Gastrocnemius medialis (tissue), 4 donors: ENCODE data around the gene GCLM. TPM values are rescaled to one million over a fixed set of nuclear protein-coding genes. Genes with fewer than 3 reads are reported as not detected.
"Not testable (repeated sequence)": the region's sequence is repeated elsewhere in the genome, so short reads cannot be mapped to it uniquely, and the experiment has no call there.

Experiments
- ATAC-seq, 2 donors: fragments of 150-250 bp; one replicate each; pipeline ENCODE4 v1.9.1; 2016
- DNase-seq, 2 donors: peaks; one replicate each; pipeline ENCODE4 v3.0.0-alpha.2; 2019
- H3K27ac ChIP-seq, 4 donors: fragments of 200-600 bp; sonication (generic); 1 replicate in 1 of 4; 2 replicates in 3 of 4; pipeline ENCODE4 v1.5.1; 2016 to 2018; ENCODE audit warnings: mild to moderate bottlenecking in 2 of 4, moderate library complexity in 1 of 4
- H3K27me3 ChIP-seq, 3 donors: fragments of 200-600 bp; sonication (generic) in 2 of 3; 1 replicate in 1 of 3; 2 replicates in 2 of 3; pipeline versions ENCODE4 v1.5.1 to v1.6.0; 2016 to 2019; ENCODE audit warnings: mild to moderate bottlenecking in 1 of 3, moderate library complexity in 1 of 3
- H3K36me3 ChIP-seq, 2 donors: fragments of 200-600 bp; sonication (generic) in 1 of 2; one replicate each; pipeline ENCODE4 v1.5.1; 2017 to 2018
- H3K4me1 ChIP-seq, 2 donors: fragments of 200-600 bp; sonication (generic) in 1 of 2; one replicate each; pipeline ENCODE4 v1.5.1; 2016 to 2017; ENCODE audit warnings: mild to moderate bottlenecking in 2 of 2
- H3K4me3 ChIP-seq, 4 donors: fragments of 200-600 bp; sonication (generic) in 3 of 4; 1 replicate in 1 of 4; 2 replicates in 3 of 4; pipeline ENCODE4 v1.5.1; 2016 to 2019; ENCODE audit warnings: mild to moderate bottlenecking in 2 of 4
- H3K9me3 ChIP-seq, 3 donors: fragments of 200-600 bp; sonication (generic) in 2 of 3; 1 replicate in 1 of 3; 2 replicates in 2 of 3; pipeline ENCODE4 v1.5.1; 2016 to 2019
- CTCF ChIP-seq, 5 experiments: fragments of 450-650 bp in 3 of 5; fragments of 200-600 bp in 2 of 5; sonication (generic) in 2 of 5; IDR thresholded peaks in 4 of 5; conservative IDR thresholded peaks in 1 of 5; 1 replicate in 4 of 5; 2 replicates in 1 of 5; pipeline ENCODE4 v1.5.1; 2016 to 2019; ENCODE audit warnings: antibody characterized with exemption in 5 of 5, mild to moderate bottlenecking in 3 of 5, moderate library complexity in 3 of 5
- POLR2A ChIP-seq, 2 donors: fragments of 450-650 bp; IDR thresholded peaks; one replicate each; pipeline ENCODE4 v1.6.1; 2017; ENCODE audit warnings: antibody characterized with exemption in 2 of 2, mild to moderate bottlenecking in 2 of 2, moderate library complexity in 2 of 2
- in situ Hi-C, 4 donors: fragments of 200-750 bp; cut with MboI; loops; one replicate each; pipeline versions ENCODE4 v1.15.0 to v1.8.0; 2017; ENCODE audit warnings: low sequenced_read_pairs in 4 of 4
- intact Hi-C: fragments of 100-400 bp; cut with DNase I; formaldehyde crosslinking; loops from one replicate; pipeline ENCODE4 v1.15.1; 2023; ENCODE audit warnings: low total_unique reads
- total RNA-seq, 4 donors: library from RNA; depleted of rRNA; stranded (reverse); fragments of >200 nt; gene quantifications; one replicate each; pipeline versions ENCODE4 v1.1.0 to v1.2.3, GENCODE V29; 2016

The GCLM gene
- total RNA-seq, 4 donors from 2014 or later = 20.9 to 26.7 (median 24.1) TPM

GRCh38 chr1:93938461-93939145 lies 29.4 kb upstream of the GCLM start:
- no peaks in the 10 kb centered on the region for H3K4me1 ChIP-seq
- ATAC-seq = no peak
- H3K27me3 ChIP-seq = no peaks in the 10 kb centered on the region
- H3K9me3 ChIP-seq = peaks cover 0 to 8% (median 0%) of the 10 kb centered on the region in 3 donors
- in situ Hi-C loops = no loop called here
- intact Hi-C loops = no loop called here
- no peak for DNase-seq
- no peaks in the 10 kb centered on the region for H3K36me3 ChIP-seq
- TF ChIP-seq CTCF (IDR thresholded peaks at IDR 0.05 in 4 of 5, conservative IDR thresholded peaks at IDR 0.05 in 1 of 5) (no peak), POLR2A (IDR thresholded peaks at IDR 0.05) (no peak)
- H3K4me3 ChIP-seq = no peak overlapping the region
- no peak overlapping the region for H3K27ac ChIP-seq

GRCh38 chr1:93937997-93938396 lies 28.8 kb upstream of the GCLM start:
- no peaks in the 10 kb centered on the region for H3K4me1 ChIP-seq
- ATAC-seq (no peak), DNase-seq (no peak)
- intact Hi-C loops = no loop called here
- no peak for TF ChIP-seq POLR2A (IDR thresholded peaks at IDR 0.05)
- TF ChIP-seq CTCF (IDR thresholded peaks at IDR 0.05 in 4 of 5, conservative IDR thresholded peaks at IDR 0.05 in 1 of 5) = no peak
- H3K27me3 ChIP-seq = no peaks in the 10 kb centered on the region
- in situ Hi-C loops = no loop called here
- H3K4me3 ChIP-seq = no peak overlapping the region
- H3K27ac ChIP-seq = no peak overlapping the region
- peaks cover 0 to 8% (median 0%) of the 10 kb centered on the region in 3 donors for H3K9me3 ChIP-seq
- no peaks in the 10 kb centered on the region for H3K36me3 ChIP-seq

GRCh38 chr1:93925206-93925605 lies 16.0 kb upstream of the GCLM start:
- Histone ChIP-seq H3K4me1 (no peaks in the 10 kb centered on the region), H3K4me3 (no peak overlapping the region), H3K27me3 (no peaks in the 10 kb centered on the region), H3K27ac (no peak overlapping the region), H3K36me3 (no peaks in the 10 kb centered on the region), H3K9me3 (no peaks in the 10 kb centered on the region)
- no peak for ATAC-seq
- DNase-seq = no peak
- in situ Hi-C loops = no loop called here
- intact Hi-C loops = no loop called here
- no peak for TF ChIP-seq CTCF (IDR thresholded peaks at IDR 0.05 in 4 of 5, conservative IDR thresholded peaks at IDR 0.05 in 1 of 5)
- TF ChIP-seq POLR2A (IDR thresholded peaks at IDR 0.05) = no peak

GRCh38 chr1:93919780-93920179 lies 10.6 kb upstream of the GCLM start:
- intact Hi-C loops = no loop called here
- Histone ChIP-seq H3K4me1 (no peaks in the 10 kb centered on the region), H3K27ac (no peak overlapping the region), H3K27me3 (no peaks in the 10 kb centered on the region), H3K4me3 (no peak overlapping the region), H3K9me3 (no peaks in the 10 kb centered on the region), H3K36me3 (no peaks in the 10 kb centered on the region)
- no peak for ATAC-seq
- no peak for TF ChIP-seq POLR2A (IDR thresholded peaks at IDR 0.05)
- TF ChIP-seq CTCF (IDR thresholded peaks at IDR 0.05 in 4 of 5, conservative IDR thresholded peaks at IDR 0.05 in 1 of 5) = no peak
- DNase-seq = no peak
- in situ Hi-C loops = no loop called here

GRCh38 chr1:93917302-93917701 lies 8.1 kb upstream of the GCLM start:
- intact Hi-C loops (no loop called here), in situ Hi-C loops (no loop called here)
- Histone ChIP-seq H3K36me3 (no peaks in the 10 kb centered on the region), H3K4me3 (no peak overlapping the region), H3K4me1 (no peaks in the 10 kb centered on the region), H3K27ac (no peak overlapping the region), H3K9me3 (no peaks in the 10 kb centered on the region), H3K27me3 (no peaks in the 10 kb centered on the region)
- TF ChIP-seq POLR2A (IDR thresholded peaks at IDR 0.05) = no peak
- TF ChIP-seq CTCF (IDR thresholded peaks at IDR 0.05 in 4 of 5, conservative IDR thresholded peaks at IDR 0.05 in 1 of 5) = no peak
- ATAC-seq (no peak), DNase-seq (no peak)

GRCh38 chr1:93910880-93911279 lies 1.6 kb upstream of the GCLM start:
- H3K27ac ChIP-seq, H3K4me3 ChIP-seq, H3K27me3 ChIP-seq, H3K36me3 ChIP-seq, intact Hi-C loops, H3K9me3 ChIP-seq, DNase-seq, ATAC-seq, in situ Hi-C loops: not testable (repeated sequence)
- H3K4me1 ChIP-seq = peaks cover 14 to 18% of the 10 kb centered on the region in 2 donors
